Anterior cingulate cortex (tissue), 58 donors: Measurements from ENCODE around the gene ADGRD1.
"Not testable (repeated sequence)": the region's sequence is repeated elsewhere in the genome, so short reads cannot be mapped to it uniquely, and the experiment has no call there.

Experiments used
- DNase-seq, 58 donors: peaks; one replicate each; lab custom pipeline; 2025; lab: John Stamatoyannopoulos, UW

The ADGRD1 gene

GRCh38 chr12:131128556-131128955, 174.8 kb downstream of the ADGRD1 start:
- DNase-seq, result no peak

- not testable (repeated sequence) for DNase-seq
These were observed 175.4 kb downstream of the ADGRD1 start for GRCh38 chr12:131128966-131129619.

GRCh38 chr12:131129839-131130238, 176.1 kb downstream of the ADGRD1 start:
- DNase-seq, result no peak

GRCh38 chr12:131130311-131130911, 176.7 kb downstream of the ADGRD1 start:
- no peak for DNase-seq

GRCh38 chr12:131131077-131131807, 177.5 kb downstream of the ADGRD1 start:
- no peak for DNase-seq

GRCh38 chr12:131131808-131132117, 178.1 kb downstream of the ADGRD1 start:
- DNase-seq, result no peak

GRCh38 chr12:131132118-131132892, 178.6 kb downstream of the ADGRD1 start:
- DNase-seq, result peak in 43 of 58 donors; percentile 14 to 72 (median 38)

GRCh38 chr12:131133015-131133905, 179.6 kb downstream of the ADGRD1 start:
- DNase-seq, result no peak

- no peak for DNase-seq
These were observed 180.3 kb downstream of the ADGRD1 start for GRCh38 chr12:131133994-131134393.

GRCh38 chr12:131134523-131135310, 181.0 kb downstream of the ADGRD1 start:
- DNase-seq, result peak in 1 of 58 donors; percentile 21

- DNase-seq, result no peak
These were observed 181.6 kb downstream of the ADGRD1 start for GRCh38 chr12:131135311-131135785.

GRCh38 chr12:131135786-131136538, 182.3 kb downstream of the ADGRD1 start:
- DNase-seq, result no peak

GRCh38 chr12:131136539-131136872, 182.8 kb downstream of the ADGRD1 start:
- DNase-seq, result no peak

GRCh38 chr12:131137009-131137835, 183.5 kb downstream of the ADGRD1 start:
- peak in 7 of 58 donors; percentile 5 to 44 (median 22) for DNase-seq

- peak in 1 of 58 donors; percentile 21 for DNase-seq
These were observed 184.3 kb downstream of the ADGRD1 start for GRCh38 chr12:131137836-131138637.

GRCh38 chr12:131138638-131139362, 185.1 kb downstream of the ADGRD1 start:
- DNase-seq, result peak in 18 of 58 donors; percentile 9 to 78 (median 44)
